HCT116 (cell line): ENCODE data around the gene SF3B4. TPM values are rescaled to one million over a fixed set of nuclear protein-coding genes. Genes with fewer than 3 reads are reported as not detected.

Experiments
- ATAC-seq: fragments of 200-7000 bp; cut with Tn5 transposase; 2 replicates; pipeline ENCODE4 v1.9.1; 2020; ENCODE audit warnings: mild to moderate bottlenecking, moderate library complexity
- BruUV-seq: library from RNA; stranded (reverse); fragments of 400-500 nt; replicated peaks from 2 replicates; lab custom pipeline; 2021; lab: Mats Ljungman, UMichigan
- CTCF ChIA-PET: fragments of 300-600 bp; sonication (Branson Sonifier 250); formaldehyde crosslinking; loops from one replicate; lab custom pipeline; 2021; ENCODE audit warnings: antibody characterized with exemption; lab: Charles Lee
- POLR2A ChIA-PET: fragments of 300-600, 350-600 bp; sonication (Branson Sonifier 250); formaldehyde crosslinking; loops from one replicate; lab custom pipeline; 2021; ENCODE audit warnings: antibody characterized with exemption; lab: Charles Lee
- RAD21 ChIA-PET, 2 experiments: fragments of 300-600 bp; sonication (Branson Sonifier 250); formaldehyde crosslinking; loops; one replicate each; lab custom pipeline; 2023; ENCODE audit warnings: low total read pairs in 2 of 2; ENCODE audit not compliant: uncharacterized antibody in 2 of 2, unreplicated experiment in 2 of 2, low non-redundant PET in 1 of 2; lab: Charles Lee
- DNase-seq: peaks from one replicate; pipeline ENCODE4 v3.0.0-alpha.2; 2010; ENCODE audit warnings: low read depth, low spot score
- H2AFZ ChIP-seq: fragments of 200-600 bp; shearing (Covaris generic), sonication (generic); 2 replicates; pipeline ENCODE4 v1.6.1; 2017; ENCODE audit warnings: low read depth, mixed run types, mixed read lengths, antibody characterized with exemption, low read length; ENCODE audit not compliant: poor library complexity, severe bottlenecking
- H3K27ac ChIP-seq: 2 replicates; pipeline ENCODE4 v1.5.1; 2012; ENCODE audit warnings: low read depth, low read length
- H3K27me3 ChIP-seq: fragments of 200-600 bp; sonication (generic); 2 replicates; pipeline ENCODE4 v1.6.1; 2016; ENCODE audit warnings: mixed run types, low read length, mixed read lengths; ENCODE audit not compliant: insufficient read depth
- H3K36me3 ChIP-seq, 2 experiments: fragments of 200-500 bp in 1 of 2; fragments of 200-600 bp in 1 of 2; sonication (Bioruptor generic) in 1 of 2; sonication (generic) in 1 of 2; 2 replicates each; pipeline versions ENCODE4 v1.5.1 to v1.6.1; 2014 to 2016; ENCODE audit warnings: low read length in 2 of 2, inconsistent platforms in 1 of 2, mixed read lengths in 1 of 2, mixed run types in 1 of 2; ENCODE audit not compliant: insufficient read depth in 2 of 2, control insufficient read depth in 1 of 2
- H3K4me1 ChIP-seq, 2 experiments: fragments of 200-600 bp in 1 of 2; sonication (generic) in 1 of 2; 2 replicates each; pipeline versions ENCODE4 v1.5.1 to v1.6.1; 2012 to 2017; ENCODE audit warnings: low read length in 2 of 2, inconsistent platforms in 1 of 2, mild to moderate bottlenecking in 1 of 2, mixed read lengths in 1 of 2, mixed run types in 1 of 2, moderate library complexity in 1 of 2; ENCODE audit not compliant: insufficient read depth in 2 of 2, control insufficient read depth in 1 of 2
- H3K4me2 ChIP-seq: fragments of 200-600 bp; sonication (generic); 2 replicates; pipeline ENCODE4 v1.6.1; 2017; ENCODE audit warnings: mixed run types, low read length, mixed read lengths
- H3K4me3 ChIP-seq, 2 experiments: fragments of 200-600 bp in 1 of 2; sonication (generic) in 1 of 2; replicated peaks in 1 of 2; 2 replicates each; pipeline ENCODE4 v1.5.1; 2011 to 2016; ENCODE audit warnings: low read length in 2 of 2, control low read depth in 1 of 2, low read depth in 1 of 2, mild to moderate bottlenecking in 1 of 2, mixed read lengths in 1 of 2, mixed run types in 1 of 2
- H3K79me2 ChIP-seq: fragments of 200-600 bp; sonication (generic); 2 replicates; pipeline ENCODE4 v1.6.1; 2017; ENCODE audit warnings: mild to moderate bottlenecking, mixed run types, low read length, moderate library complexity, mixed read lengths; ENCODE audit not compliant: insufficient read depth
- H3K9ac ChIP-seq: fragments of 200-600 bp; sonication (generic); 2 replicates; pipeline ENCODE4 v1.6.1; 2016; ENCODE audit warnings: low read length, mixed read lengths
- H3K9me2 ChIP-seq: fragments of 200-600 bp; sonication (generic), shearing (Covaris generic); 2 replicates; pipeline ENCODE4 v1.6.1; 2017; ENCODE audit warnings: mixed run types, mild to moderate bottlenecking, moderate library complexity; ENCODE audit not compliant: insufficient read depth
- H3K9me3 ChIP-seq, 2 experiments: fragments of 200-500 bp in 1 of 2; fragments of 200-600 bp in 1 of 2; sonication (Bioruptor generic) in 1 of 2; sonication (generic) in 1 of 2; 2 replicates each; pipeline ENCODE4 v1.6.1; 2014 to 2017; ENCODE audit warnings: low read length in 2 of 2, mixed read lengths in 2 of 2, inconsistent platforms in 1 of 2, low read depth in 1 of 2, mild to moderate bottlenecking in 1 of 2, mixed run types in 1 of 2, moderate library complexity in 1 of 2; ENCODE audit not compliant: control insufficient read depth in 1 of 2, insufficient read depth in 1 of 2
- H4K20me1 ChIP-seq: fragments of 200-600 bp; sonication (generic), shearing (Covaris generic); 2 replicates; pipeline ENCODE4 v1.6.1; 2017; ENCODE audit warnings: mixed run types, mild to moderate bottlenecking, moderate library complexity; ENCODE audit not compliant: insufficient read depth
- CBX3 ChIP-seq: IDR thresholded peaks from 2 replicates; pipeline ENCODE4 v1.6.1; 2012; ENCODE audit warnings: low read depth
- CEBPB ChIP-seq: IDR thresholded peaks from 2 replicates; pipeline ENCODE4 v1.6.1; 2012; ENCODE audit warnings: low read depth
- ELF1 ChIP-seq: IDR thresholded peaks from 2 replicates; pipeline ENCODE4 v1.6.1; 2012; ENCODE audit warnings: low read depth, borderline replicate concordance
- POLR2A ChIP-seq: IDR thresholded peaks from 2 replicates; pipeline ENCODE4 v1.7.0; 2011; ENCODE audit warnings: borderline replicate concordance; ENCODE audit not compliant: insufficient read depth, insufficient read length; ENCODE audit errors: extremely low read depth
- SIN3A ChIP-seq: IDR thresholded peaks from 2 replicates; pipeline ENCODE4 v1.6.1; 2012; ENCODE audit warnings: low read depth
- SP1 ChIP-seq: IDR thresholded peaks from 2 replicates; pipeline ENCODE4 v1.6.1; 2012; ENCODE audit warnings: low read depth
- YY1 ChIP-seq: IDR thresholded peaks from 2 replicates; pipeline ENCODE4 v1.6.1; 2011; ENCODE audit warnings: low read length, low read depth, moderate library complexity, mild to moderate bottlenecking; ENCODE audit not compliant: insufficient replicate concordance; ENCODE audit errors: extremely low read depth
- ZFX ChIP-seq: fragments of 450-650 bp; IDR thresholded peaks from 2 replicates; pipeline ENCODE4 v1.6.1; 2017
- intact Hi-C: fragments of 100-400 bp; cut with micrococcal nuclease; formaldehyde crosslinking; loops from 2 replicates; pipeline ENCODE4 v1.10.0; 2022
- total RNA-seq: library from RNA; stranded (reverse); gene quantifications from one replicate; pipeline ENCODE4 v1.2.1, GENCODE V29; 2021; ENCODE audit not compliant: unreplicated experiment
- TF ChIP-seq, protein P1 (sequence below): IDR thresholded peaks from 2 replicates; pipeline ENCODE4 v1.6.1; 2011; ENCODE audit warnings: mild to moderate bottlenecking, low read length, moderate library complexity; ENCODE audit not compliant: insufficient replicate concordance; ENCODE audit errors: extremely low read depth
- TF ChIP-seq, protein P2 (sequence below): IDR thresholded peaks from 2 replicates; pipeline ENCODE4 v1.6.1; 2012
- TF ChIP-seq, protein P3 (sequence below): IDR thresholded peaks from 2 replicates; pipeline ENCODE4 v1.6.1; 2012; ENCODE audit warnings: low read depth

The SF3B4 gene
- total RNA-seq, 1 experiment from 2014 or later: 88.5 TPM

DNA sequence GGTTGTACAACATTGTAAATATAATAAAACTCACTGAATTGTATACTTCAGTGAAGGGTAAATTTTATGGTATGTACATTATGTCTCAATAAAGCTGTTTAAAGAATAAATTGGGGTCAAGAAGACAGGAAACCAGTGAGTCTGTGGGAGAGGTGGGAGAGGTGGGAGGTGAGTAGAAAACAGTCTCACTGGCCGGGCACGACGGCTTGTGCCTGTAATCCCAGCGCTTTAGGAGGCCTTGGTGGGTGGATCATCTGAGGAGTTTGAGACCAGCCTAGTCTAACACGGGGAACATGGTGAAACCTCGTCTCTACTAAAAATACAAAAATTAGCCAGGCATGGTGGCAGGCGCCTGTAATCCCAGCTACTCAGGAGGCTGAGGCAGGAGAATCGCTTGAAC is 4.9 kb upstream of the SF3B4 start:
- ChIA-PET POLR2A (no interaction called here), CTCF (no interaction called here), RAD21 (no interaction called here)
- peaks cover 5% of the 10 kb centered on the region for H3K79me2 ChIP-seq
- H3K27me3 ChIP-seq: no peaks in the 10 kb centered on the region
- peaks cover 14 to 39% of the 10 kb centered on the region in 2 experiments for H3K4me1 ChIP-seq
- no peak for DNase-seq
- intact Hi-C loops: no loop called here
- no peak overlapping the region for H3K4me2 ChIP-seq
- no peak overlapping the region for H3K4me3 ChIP-seq
- no peak overlapping the region for H2AFZ ChIP-seq
- no peak overlapping the region for H3K27ac ChIP-seq
- TF ChIP-seq SP1: no peak
- TF ChIP-seq CEBPB: no peak
- TF ChIP-seq SIN3A: no peak
- TF ChIP-seq CBX3: no peak
- TF ChIP-seq ELF1: no peak
- TF ChIP-seq, protein P1, sequence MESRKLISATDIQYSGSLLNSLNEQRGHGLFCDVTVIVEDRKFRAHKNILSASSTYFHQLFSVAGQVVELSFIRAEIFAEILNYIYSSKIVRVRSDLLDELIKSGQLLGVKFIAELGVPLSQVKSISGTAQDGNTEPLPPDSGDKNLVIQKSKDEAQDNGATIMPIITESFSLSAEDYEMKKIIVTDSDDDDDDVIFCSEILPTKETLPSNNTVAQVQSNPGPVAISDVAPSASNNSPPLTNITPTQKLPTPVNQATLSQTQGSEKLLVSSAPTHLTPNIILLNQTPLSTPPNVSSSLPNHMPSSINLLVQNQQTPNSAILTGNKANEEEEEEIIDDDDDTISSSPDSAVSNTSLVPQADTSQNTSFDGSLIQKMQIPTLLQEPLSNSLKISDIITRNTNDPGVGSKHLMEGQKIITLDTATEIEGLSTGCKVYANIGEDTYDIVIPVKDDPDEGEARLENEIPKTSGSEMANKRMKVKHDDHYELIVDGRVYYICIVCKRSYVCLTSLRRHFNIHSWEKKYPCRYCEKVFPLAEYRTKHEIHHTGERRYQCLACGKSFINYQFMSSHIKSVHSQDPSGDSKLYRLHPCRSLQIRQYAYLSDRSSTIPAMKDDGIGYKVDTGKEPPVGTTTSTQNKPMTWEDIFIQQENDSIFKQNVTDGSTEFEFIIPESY: no peak
- no peak for TF ChIP-seq ZFX
- TF ChIP-seq, protein P2, sequence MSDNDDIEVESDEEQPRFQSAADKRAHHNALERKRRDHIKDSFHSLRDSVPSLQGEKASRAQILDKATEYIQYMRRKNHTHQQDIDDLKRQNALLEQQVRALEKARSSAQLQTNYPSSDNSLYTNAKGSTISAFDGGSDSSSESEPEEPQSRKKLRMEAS: no peak
- TF ChIP-seq, protein P3, sequence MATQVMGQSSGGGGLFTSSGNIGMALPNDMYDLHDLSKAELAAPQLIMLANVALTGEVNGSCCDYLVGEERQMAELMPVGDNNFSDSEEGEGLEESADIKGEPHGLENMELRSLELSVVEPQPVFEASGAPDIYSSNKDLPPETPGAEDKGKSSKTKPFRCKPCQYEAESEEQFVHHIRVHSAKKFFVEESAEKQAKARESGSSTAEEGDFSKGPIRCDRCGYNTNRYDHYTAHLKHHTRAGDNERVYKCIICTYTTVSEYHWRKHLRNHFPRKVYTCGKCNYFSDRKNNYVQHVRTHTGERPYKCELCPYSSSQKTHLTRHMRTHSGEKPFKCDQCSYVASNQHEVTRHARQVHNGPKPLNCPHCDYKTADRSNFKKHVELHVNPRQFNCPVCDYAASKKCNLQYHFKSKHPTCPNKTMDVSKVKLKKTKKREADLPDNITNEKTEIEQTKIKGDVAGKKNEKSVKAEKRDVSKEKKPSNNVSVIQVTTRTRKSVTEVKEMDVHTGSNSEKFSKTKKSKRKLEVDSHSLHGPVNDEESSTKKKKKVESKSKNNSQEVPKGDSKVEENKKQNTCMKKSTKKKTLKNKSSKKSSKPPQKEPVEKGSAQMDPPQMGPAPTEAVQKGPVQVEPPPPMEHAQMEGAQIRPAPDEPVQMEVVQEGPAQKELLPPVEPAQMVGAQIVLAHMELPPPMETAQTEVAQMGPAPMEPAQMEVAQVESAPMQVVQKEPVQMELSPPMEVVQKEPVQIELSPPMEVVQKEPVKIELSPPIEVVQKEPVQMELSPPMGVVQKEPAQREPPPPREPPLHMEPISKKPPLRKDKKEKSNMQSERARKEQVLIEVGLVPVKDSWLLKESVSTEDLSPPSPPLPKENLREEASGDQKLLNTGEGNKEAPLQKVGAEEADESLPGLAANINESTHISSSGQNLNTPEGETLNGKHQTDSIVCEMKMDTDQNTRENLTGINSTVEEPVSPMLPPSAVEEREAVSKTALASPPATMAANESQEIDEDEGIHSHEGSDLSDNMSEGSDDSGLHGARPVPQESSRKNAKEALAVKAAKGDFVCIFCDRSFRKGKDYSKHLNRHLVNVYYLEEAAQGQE: no peak
- no peak for TF ChIP-seq YY1
- TF ChIP-seq POLR2A: no peak
- no peaks in the 10 kb centered on the region for H3K9me2 ChIP-seq
- no peaks in the 10 kb centered on the region for H4K20me1 ChIP-seq
- no peak overlapping the region for H3K9ac ChIP-seq
- no TSS peak for BruUV-seq
- no peaks in the 10 kb centered on the region for H3K9me3 ChIP-seq
- no peaks in the 10 kb centered on the region for H3K36me3 ChIP-seq
- no peak for ATAC-seq
